Measurements from ENCODE around the gene KIAA0408. TPM values are rescaled to one million over a fixed set of nuclear protein-coding genes. Genes with fewer than 3 reads are reported as not detected.
"Not testable (repeated sequence)": the region's sequence is repeated elsewhere in the genome, so short reads cannot be mapped to it uniquely, and the experiment has no call there.

Gene KIAA0408
- total and polyA plus RNA-seq, 7 donors, result 0.46 to 103 (median 27.3) TPM

GRCh38 chr6:127435626-127436220 is 23.5 kb downstream of the KIAA0408 start:
- intact Hi-C loops (cut with DNase I), result no loop called here

GRCh38 chr6:127434651-127435050 is 24.5 kb downstream of the KIAA0408 start:
- TF ChIP-seq POLR2A (IDR thresholded peaks at IDR 0.05), result no peak
- no peak for TF ChIP-seq CTCF (IDR thresholded peaks at IDR 0.05)
- no peak for TF ChIP-seq POLR2AphosphoS5 (IDR thresholded peaks at IDR 0.05)
- TF ChIP-seq EP300 (IDR thresholded peaks at IDR 0.05), result no peak
- no peak overlapping the region for H3K4me3 ChIP-seq
- H3K27ac ChIP-seq, result no peak overlapping the region
- no peak for DNase-seq
- H3K36me3 ChIP-seq, result no peaks in the 10 kb centered on the region
- no peaks in the 10 kb centered on the region for H3K9me3 ChIP-seq
- intact Hi-C loops (cut with DNase I), result no loop called here
- H3K4me1 ChIP-seq, result peaks cover 0 to 8% (median 3%) of the 10 kb centered on the region in 4 donors
- no peaks in the 10 kb centered on the region for H3K27me3 ChIP-seq

More at GRCh38 chr6:127435626-127436220, 23.5 kb downstream of the KIAA0408 start:
- Histone ChIP-seq H3K9me3 (no peaks in the 10 kb centered on the region), H3K4me3 (no peak overlapping the region), H3K36me3 (no peaks in the 10 kb centered on the region), H3K27me3 (no peaks in the 10 kb centered on the region), H3K27ac (no peak overlapping the region), H3K4me1 (peaks cover 0 to 8% (median 3%) of the 10 kb centered on the region in 4 donors)
- DNase-seq, result no peak
- TF ChIP-seq EP300 (IDR thresholded peaks at IDR 0.05) (no peak), POLR2A (IDR thresholded peaks at IDR 0.05) (no peak), CTCF (IDR thresholded peaks at IDR 0.05) (no peak), POLR2AphosphoS5 (IDR thresholded peaks at IDR 0.05) (no peak)
- WGBS, 2 donors, result 83 to 88% methylated on average over 7 of the region's 7 CpGs

- H3K27me3 ChIP-seq; H3K4me1 ChIP-seq; H3K36me3 ChIP-seq; H3K27ac ChIP-seq; intact Hi-C loops (cut with DNase I); H3K4me3 ChIP-seq; DNase-seq; H3K9me3 ChIP-seq: not testable (repeated sequence)
- WGBS, 2 donors, result 85 to 89% methylated on average over 9 of the region's 9 CpGs
These were observed 30.6 kb downstream of the KIAA0408 start for GRCh38 chr6:127428562-127428961.

GRCh38 chr6:127423921-127424320 is 35.3 kb downstream of the KIAA0408 start:
- intact Hi-C loops (cut with DNase I), result loop anchor here (2.0 kb wide), 2 partner anchors 35 to 81 kb away; partner anchors contain the start of genes ECHDC1 and KIAA0408
- no peak for TF ChIP-seq EP300 (IDR thresholded peaks at IDR 0.05)
- TF ChIP-seq POLR2AphosphoS5 (IDR thresholded peaks at IDR 0.05), result no peak
- no peak for TF ChIP-seq POLR2A (IDR thresholded peaks at IDR 0.05)
- TF ChIP-seq CTCF (IDR thresholded peaks at IDR 0.05), result no peak
- H3K27ac ChIP-seq, result peak overlapping the region; percentile 55 to 71 (median 68)
- H3K36me3 ChIP-seq, result no peaks in the 10 kb centered on the region
- DNase-seq, result no peak
- 22 to 31% methylated on average over 2 of the region's 2 CpGs for WGBS, 2 donors
- H3K4me3 ChIP-seq, result no peak overlapping the region
- no peaks in the 10 kb centered on the region for H3K9me3 ChIP-seq
- H3K4me1 ChIP-seq, result peaks cover 0 to 30% (median 18%) of the 10 kb centered on the region in 4 donors
- H3K27me3 ChIP-seq, result no peaks in the 10 kb centered on the region

GRCh38 chr6:127421164-127421563 is 38.0 kb downstream of the KIAA0408 start:
- not testable (repeated sequence) for H3K27me3 ChIP-seq, H3K36me3 ChIP-seq, DNase-seq, H3K4me3 ChIP-seq, H3K9me3 ChIP-seq
- Histone ChIP-seq H3K27ac (peak overlapping the region; percentile 4 to 71 (median 64)), H3K4me1 (peaks cover 0 to 30% (median 18%) of the 10 kb centered on the region in 4 donors)
- WGBS, 2 donors, result 63 to 79% methylated on average over 3 of the region's 3 CpGs
- intact Hi-C loops (cut with DNase I), result loop anchor here (2.0 kb wide), 1 partner anchor 118 kb away; no protein-coding TSS in a partner anchor

- H3K4me3 ChIP-seq, result no peak overlapping the region
- H3K9me3 ChIP-seq, result no peaks in the 10 kb centered on the region
- TF ChIP-seq POLR2AphosphoS5 (IDR thresholded peaks at IDR 0.05), result peak in 3 of 4 donors; percentile 15 to 73 (median 31)
- TF ChIP-seq POLR2A (IDR thresholded peaks at IDR 0.05), result no peak
- peak; percentile 8 to 49 (median 30) for TF ChIP-seq CTCF (IDR thresholded peaks at IDR 0.05)
- TF ChIP-seq EP300 (IDR thresholded peaks at IDR 0.05), result no peak
- WGBS, 2 donors, result 0 to 1% methylated on average over 2 of the region's 2 CpGs
- H3K27me3 ChIP-seq, result no peaks in the 10 kb centered on the region
- peak overlapping the region; percentile 4 to 71 (median 64) for H3K27ac ChIP-seq
- no peaks in the 10 kb centered on the region for H3K36me3 ChIP-seq
- peak; percentile 85 for DNase-seq
- intact Hi-C loops (cut with DNase I), result loop anchor here (2.0 kb wide), 1 partner anchor 118 kb away; no protein-coding TSS in a partner anchor
- H3K4me1 ChIP-seq, result peaks cover 0 to 30% (median 18%) of the 10 kb centered on the region in 4 donors
These were observed 38.6 kb downstream of the KIAA0408 start for GRCh38 chr6:127420556-127420955.

Data from sigmoid colon (tissue), 7 donors.